ENCODE data around the gene ANKMY1. TPM values are rescaled to one million over a fixed set of nuclear protein-coding genes. Genes with fewer than 3 reads are reported as not detected.

ANKMY1 gene
- total RNA-seq, 3 donors from 2014 or later (not counting 1 experiment from before 2014, with no cell fraction given), result 43.8 to 51.5 (median 46.6) TPM

- no peaks in the 10 kb centered on the region for H3K36me3 Mint-ChIP-seq
- no peak overlapping the region for H3K27ac Mint-ChIP-seq
- H3K4me3 Mint-ChIP-seq, result no peak overlapping the region
- Histone ChIP-seq H3K27me3 (ENCODE audit: control insufficient read depth, insufficient read depth, low read length) (no peaks in the 10 kb centered on the region), H3K4me1 (ENCODE audit: control insufficient read depth, insufficient read depth, low read length) (no peaks in the 10 kb centered on the region), H3K4me3 (ENCODE audit: low read length) (no peak overlapping the region), H3K27ac (ENCODE audit: low read length) (no peak overlapping the region), H3K9me3 (ENCODE audit: control insufficient read depth, insufficient read depth, low read length) (no peaks in the 10 kb centered on the region), H3K36me3 (ENCODE audit: control insufficient read depth, insufficient read depth, low read length) (no peaks in the 10 kb centered on the region)
- no peak for DNase-seq
- TF ChIP-seq, protein P1, sequence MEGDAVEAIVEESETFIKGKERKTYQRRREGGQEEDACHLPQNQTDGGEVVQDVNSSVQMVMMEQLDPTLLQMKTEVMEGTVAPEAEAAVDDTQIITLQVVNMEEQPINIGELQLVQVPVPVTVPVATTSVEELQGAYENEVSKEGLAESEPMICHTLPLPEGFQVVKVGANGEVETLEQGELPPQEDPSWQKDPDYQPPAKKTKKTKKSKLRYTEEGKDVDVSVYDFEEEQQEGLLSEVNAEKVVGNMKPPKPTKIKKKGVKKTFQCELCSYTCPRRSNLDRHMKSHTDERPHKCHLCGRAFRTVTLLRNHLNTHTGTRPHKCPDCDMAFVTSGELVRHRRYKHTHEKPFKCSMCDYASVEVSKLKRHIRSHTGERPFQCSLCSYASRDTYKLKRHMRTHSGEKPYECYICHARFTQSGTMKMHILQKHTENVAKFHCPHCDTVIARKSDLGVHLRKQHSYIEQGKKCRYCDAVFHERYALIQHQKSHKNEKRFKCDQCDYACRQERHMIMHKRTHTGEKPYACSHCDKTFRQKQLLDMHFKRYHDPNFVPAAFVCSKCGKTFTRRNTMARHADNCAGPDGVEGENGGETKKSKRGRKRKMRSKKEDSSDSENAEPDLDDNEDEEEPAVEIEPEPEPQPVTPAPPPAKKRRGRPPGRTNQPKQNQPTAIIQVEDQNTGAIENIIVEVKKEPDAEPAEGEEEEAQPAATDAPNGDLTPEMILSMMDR (IDR thresholded peaks at IDR 0.05), result no peak
- H3K4me1 Mint-ChIP-seq, result no peaks in the 10 kb centered on the region
- peaks cover 0 to 4% of the 10 kb centered on the region in 2 donors for H3K27me3 Mint-ChIP-seq (ENCODE audit: low read depth in 2 of 2)
- intact Hi-C loops (cut with micrococcal nuclease), result no loop called here
- WGBS (ENCODE audit: insufficient coverage), result 89% methylated on average over 17 of the region's 17 CpGs
- no peak for ATAC-seq
- no peaks in the 10 kb centered on the region for H3K9me3 Mint-ChIP-seq
Observed at GRCh38 chr2:240461471-240462072, 96.2 kb downstream of the ANKMY1 start.

DNA sequence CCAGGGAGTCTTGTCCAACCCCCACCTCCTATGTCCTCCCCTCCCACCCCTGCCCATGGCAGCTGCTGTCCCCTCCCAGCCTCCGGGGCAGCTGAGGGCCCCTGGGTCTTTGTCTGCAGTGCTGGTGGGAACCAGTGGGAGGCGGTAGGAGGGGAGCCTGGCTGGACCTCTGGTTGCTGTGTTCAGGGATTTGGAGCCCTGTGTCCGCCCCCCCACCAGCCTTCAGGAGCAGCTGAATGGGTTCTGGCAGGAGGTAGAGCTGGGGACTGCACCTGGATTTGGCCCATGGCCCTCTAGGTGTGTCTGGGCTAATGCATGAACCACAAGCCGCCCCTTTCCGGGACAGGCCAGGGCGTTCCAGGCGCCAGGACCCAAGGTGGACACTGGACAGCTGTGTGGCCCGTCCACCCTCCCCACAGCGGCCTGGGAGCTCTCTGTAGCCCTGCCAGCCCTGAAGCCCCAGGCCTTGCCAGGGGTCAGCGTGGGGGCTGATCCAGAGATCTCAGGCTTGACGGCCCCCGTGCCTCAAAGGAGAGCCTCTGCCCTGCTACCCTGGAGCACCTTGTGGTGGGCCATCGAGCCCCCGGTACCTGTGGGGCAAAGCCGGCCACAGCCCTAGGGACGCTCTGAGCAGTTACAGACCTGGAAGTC lies 96.9 kb downstream of the ANKMY1 start:
- TF ChIP-seq, protein P1 (IDR thresholded peaks at IDR 0.05), result no peak
- Histone ChIP-seq H3K36me3 (ENCODE audit: control insufficient read depth, insufficient read depth, low read length) (no peaks in the 10 kb centered on the region), H3K9me3 (ENCODE audit: control insufficient read depth, insufficient read depth, low read length) (no peaks in the 10 kb centered on the region), H3K27me3 (ENCODE audit: control insufficient read depth, insufficient read depth, low read length) (peaks cover 4% of the 10 kb centered on the region), H3K27ac (ENCODE audit: low read length) (no peak overlapping the region), H3K4me3 (ENCODE audit: low read length) (no peak overlapping the region), H3K4me1 (ENCODE audit: control insufficient read depth, insufficient read depth, low read length) (no peaks in the 10 kb centered on the region)
- H3K4me1 Mint-ChIP-seq, result no peaks in the 10 kb centered on the region
- ATAC-seq (no peak), DNase-seq (no peak)
- intact Hi-C loops (cut with micrococcal nuclease), result no loop called here
- H3K27ac Mint-ChIP-seq, result no peak overlapping the region
- H3K4me3 Mint-ChIP-seq, result no peak overlapping the region
- H3K27me3 Mint-ChIP-seq (ENCODE audit: low read depth in 2 of 2), result peaks cover 0 to 4% of the 10 kb centered on the region in 2 donors
- no peaks in the 10 kb centered on the region for H3K9me3 Mint-ChIP-seq
- H3K36me3 Mint-ChIP-seq, result no peaks in the 10 kb centered on the region
- 93% methylated on average over 16 of the region's 16 CpGs for WGBS (ENCODE audit: insufficient coverage)

GRCh38 chr2:240460253-240460711 lies 97.5 kb downstream of the ANKMY1 start:
- no peaks in the 10 kb centered on the region for H3K4me1 Mint-ChIP-seq
- H3K27me3 Mint-ChIP-seq (ENCODE audit: low read depth in 2 of 2), result peaks cover 0 to 4% of the 10 kb centered on the region in 2 donors
- 91% methylated on average over 16 of the region's 16 CpGs for WGBS (ENCODE audit: insufficient coverage)
- Histone ChIP-seq H3K27ac (ENCODE audit: low read length) (no peak overlapping the region), H3K36me3 (ENCODE audit: control insufficient read depth, insufficient read depth, low read length) (no peaks in the 10 kb centered on the region), H3K4me1 (ENCODE audit: control insufficient read depth, insufficient read depth, low read length) (no peaks in the 10 kb centered on the region), H3K27me3 (ENCODE audit: control insufficient read depth, insufficient read depth, low read length) (peaks cover 4% of the 10 kb centered on the region), H3K9me3 (ENCODE audit: control insufficient read depth, insufficient read depth, low read length) (no peaks in the 10 kb centered on the region), H3K4me3 (ENCODE audit: low read length) (no peak overlapping the region)
- DNase-seq (no peak), ATAC-seq (no peak)
- no peak overlapping the region for H3K27ac Mint-ChIP-seq
- no peaks in the 10 kb centered on the region for H3K36me3 Mint-ChIP-seq
- no peaks in the 10 kb centered on the region for H3K9me3 Mint-ChIP-seq
- intact Hi-C loops (cut with micrococcal nuclease), result no loop called here
- H3K4me3 Mint-ChIP-seq, result no peak overlapping the region
- TF ChIP-seq, protein P1 (IDR thresholded peaks at IDR 0.05), result no peak

Measured in natural killer cell (primary cell).